Measurements from ENCODE around the gene MRGPRX4.

- TF ChIP-seq CTCF (conservative IDR thresholded peaks at IDR 0.05; ENCODE audit: low read length) (no peak), EZH2phosphoT487 (IDR thresholded peaks at IDR 0.05; ENCODE audit: borderline replicate concordance) (no peak)
Measured at GRCh38 chr11:18137186-18137800, 35.3 kb upstream of the MRGPRX4 start.
